GM12891 (cell line): Measurements from ENCODE around the gene RAMP3.

ENCODE experiments used
- DNase-seq: peaks from one replicate; pipeline ENCODE4 v3.0.0; 2011; ENCODE audit warnings: low spot score; ENCODE audit not compliant: insufficient read length
- FAIRE-seq: peaks from 2 replicates; lab custom pipeline; 2011; peaks lifted over from hg19 to GRCh38; lab: Jason Lieb, UNC
- PAX5 ChIP-seq: IDR thresholded peaks from 2 replicates; pipeline ENCODE4 v1.6.1; 2011; ENCODE audit warnings: low read length, moderate library complexity, mild to moderate bottlenecking; ENCODE audit not compliant: insufficient read depth, severe bottlenecking
- POLR2A ChIP-seq: IDR thresholded peaks from 2 replicates; pipeline ENCODE4 v1.6.1; 2011; ENCODE audit warnings: low read depth, low read length, control low read depth
- POLR2AphosphoS5 ChIP-seq: IDR thresholded peaks from 2 replicates; pipeline ENCODE4 v1.6.1; 2011; ENCODE audit warnings: low read depth, low read length, control low read depth
- POU2F2 ChIP-seq: IDR thresholded peaks from 2 replicates; pipeline ENCODE4 v1.6.1; 2011; ENCODE audit warnings: low read depth, mild to moderate bottlenecking, control low read depth, low read length, moderate library complexity
- SPI1 ChIP-seq: IDR thresholded peaks from 2 replicates; pipeline ENCODE4 v1.6.1; 2011; ENCODE audit warnings: low read depth, low read length, control low read depth
- TAF1 ChIP-seq: IDR thresholded peaks from 2 replicates; pipeline ENCODE4 v1.6.1; 2011; ENCODE audit warnings: low read depth, low read length, control low read depth

RAMP3 gene

GRCh38 chr7:45219130-45219529 lies 61.5 kb downstream of the RAMP3 start:
- TF ChIP-seq PAX5 (no peak), POLR2A (no peak), SPI1 (no peak), POLR2AphosphoS5 (no peak), POU2F2 (no peak), TAF1 (no peak)
- DNase-seq: no peak
- FAIRE-seq: no peak

GRCh38 chr7:45219801-45220435 lies 62.3 kb downstream of the RAMP3 start:
- TF ChIP-seq SPI1: no peak
- DNase-seq: no peak
- FAIRE-seq: no peak

- FAIRE-seq (no peak), DNase-seq (no peak)
- TF ChIP-seq TAF1: no peak
- TF ChIP-seq SPI1: no peak
These were observed 63.4 kb downstream of the RAMP3 start for GRCh38 chr7:45220846-45221618.

GRCh38 chr7:45221896-45222604 lies 64.5 kb downstream of the RAMP3 start:
- DNase-seq: no peak
- FAIRE-seq: no peak
- TF ChIP-seq POLR2A (no peak), SPI1 (no peak), POU2F2 (no peak), TAF1 (no peak)

GRCh38 chr7:45223078-45223477 lies 65.5 kb downstream of the RAMP3 start:
- no peak for FAIRE-seq
- DNase-seq: no peak
- TF ChIP-seq POLR2AphosphoS5: no peak
- no peak for TF ChIP-seq SPI1
- no peak for TF ChIP-seq POU2F2
- no peak for TF ChIP-seq TAF1
- no peak for TF ChIP-seq PAX5
- no peak for TF ChIP-seq POLR2A

GRCh38 chr7:45223728-45224630 lies 66.4 kb downstream of the RAMP3 start:
- FAIRE-seq: no peak
- TF ChIP-seq POLR2AphosphoS5 (no peak), TAF1 (no peak), PAX5 (no peak), SPI1 (no peak), POLR2A (no peak)
- no peak for DNase-seq

- TF ChIP-seq POLR2AphosphoS5 (no peak), TAF1 (no peak), POU2F2 (no peak), SPI1 (no peak), POLR2A (no peak), PAX5 (no peak)
- FAIRE-seq: no peak
- no peak for DNase-seq
These were observed 67.2 kb downstream of the RAMP3 start for GRCh38 chr7:45224832-45225231.

- TF ChIP-seq SPI1 (no peak), POLR2A (no peak), POU2F2 (no peak), PAX5 (no peak), TAF1 (no peak), POLR2AphosphoS5 (no peak)
- no peak for DNase-seq
- no peak for FAIRE-seq
These were observed 67.8 kb downstream of the RAMP3 start for GRCh38 chr7:45225311-45225947.

- no peak for FAIRE-seq
- no peak for DNase-seq
- no peak for TF ChIP-seq PAX5
- TF ChIP-seq TAF1: no peak
- no peak for TF ChIP-seq POU2F2
- TF ChIP-seq POLR2A: no peak
- TF ChIP-seq SPI1: no peak
- no peak for TF ChIP-seq POLR2AphosphoS5
These were observed 68.4 kb downstream of the RAMP3 start for GRCh38 chr7:45225948-45226335.

GRCh38 chr7:45229156-45229920 lies 71.7 kb downstream of the RAMP3 start:
- no peak for TF ChIP-seq POU2F2
- no peak for TF ChIP-seq PAX5
- TF ChIP-seq POLR2AphosphoS5: no peak
- TF ChIP-seq SPI1: no peak
- TF ChIP-seq TAF1: no peak
- no peak for TF ChIP-seq POLR2A
- FAIRE-seq: no peak
- DNase-seq: no peak
